RWPE1 (cell line): ENCODE measurements around the gene CRYL1.

Experiments used
- CTCF ChIA-PET: fragments of 350-600 bp; sonication (Branson Sonifier 250); formaldehyde crosslinking; extraction: SDS; loops from one replicate; lab custom pipeline; 2021; lab: Yijun Ruan, JAX
- POLR2A ChIA-PET: fragments of 400-600 bp; formaldehyde crosslinking; extraction: SDS; loops from one replicate; lab custom pipeline; 2020; ENCODE audit warnings: antibody characterized with exemption; ENCODE audit not compliant: low non-redundant PET; lab: Yijun Ruan, JAX
- DNase-seq: peaks from one replicate; pipeline ENCODE4 v3.0.0; 2012; ENCODE audit warnings: low spot score
- H3K27ac ChIP-seq: fragments of 450-650 bp; 2 replicates; pipeline ENCODE4 v1.5.1; 2017
- CTCF ChIP-seq: fragments of 450-650 bp; conservative IDR thresholded peaks from 2 replicates; pipeline ENCODE4 v1.5.1; 2017; ENCODE audit warnings: low read depth, mild to moderate bottlenecking

CRYL1 gene

GRCh38 chr13:20519875-20520274 is 5.8 kb downstream of the CRYL1 start:
- POLR2A ChIA-PET, result no interaction called here
- no peak for TF ChIP-seq CTCF
- DNase-seq, result no peak
- H3K27ac ChIP-seq, result no peak overlapping the region
- CTCF ChIA-PET, result no interaction called here

- CTCF ChIA-PET, result no interaction called here
- no peak for DNase-seq
Measured at GRCh38 chr13:20518660-20519100, 7.0 kb downstream of the CRYL1 start.

DNA sequence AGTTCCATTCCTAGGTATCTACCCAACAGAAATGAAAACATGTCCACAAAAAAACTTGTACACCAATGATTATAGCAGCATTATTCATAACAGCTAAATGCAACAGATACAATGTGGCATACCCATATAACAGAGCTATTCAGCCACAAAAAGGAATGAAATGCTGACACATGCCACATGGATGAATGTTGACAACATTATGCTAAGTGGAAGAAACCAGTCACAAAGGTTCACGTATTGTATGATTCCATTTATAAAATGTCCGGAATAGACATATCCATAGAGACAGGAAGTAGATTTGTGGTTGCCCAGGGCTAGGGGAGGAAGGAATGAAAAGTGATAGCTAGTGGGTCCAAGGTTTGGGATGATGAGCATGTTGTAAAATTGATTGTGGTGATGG is 10.8 kb downstream of the CRYL1 start:
- no peak overlapping the region for H3K27ac ChIP-seq
- DNase-seq, result no peak
- no peak for TF ChIP-seq CTCF
- ChIA-PET CTCF (interaction anchor here (0.7 kb wide), 1 partner anchor 46 kb away, joined by 3 read pairs; no protein-coding TSS in a partner anchor), POLR2A (no interaction called here)

More at GRCh38 chr13:20518660-20519100, 7.0 kb downstream of the CRYL1 start:
- no peak overlapping the region for H3K27ac ChIP-seq
- POLR2A ChIA-PET, result no interaction called here
- TF ChIP-seq CTCF, result no peak

- no peak overlapping the region for H3K27ac ChIP-seq
- no peak for DNase-seq
- TF ChIP-seq CTCF, result no peak
- POLR2A ChIA-PET, result no interaction called here
- CTCF ChIA-PET, result interaction anchor here (0.7 kb wide), 1 partner anchor 451 kb away, joined by 4 read pairs; no protein-coding TSS in a partner anchor
Measured at GRCh38 chr13:20513466-20513995, 12.1 kb downstream of the CRYL1 start.

- no peak overlapping the region for H3K27ac ChIP-seq
- POLR2A ChIA-PET, result no interaction called here
- CTCF ChIA-PET, result no interaction called here
- no peak for DNase-seq
- no peak for TF ChIP-seq CTCF
Measured at GRCh38 chr13:20512042-20512683, 13.5 kb downstream of the CRYL1 start.

DNA sequence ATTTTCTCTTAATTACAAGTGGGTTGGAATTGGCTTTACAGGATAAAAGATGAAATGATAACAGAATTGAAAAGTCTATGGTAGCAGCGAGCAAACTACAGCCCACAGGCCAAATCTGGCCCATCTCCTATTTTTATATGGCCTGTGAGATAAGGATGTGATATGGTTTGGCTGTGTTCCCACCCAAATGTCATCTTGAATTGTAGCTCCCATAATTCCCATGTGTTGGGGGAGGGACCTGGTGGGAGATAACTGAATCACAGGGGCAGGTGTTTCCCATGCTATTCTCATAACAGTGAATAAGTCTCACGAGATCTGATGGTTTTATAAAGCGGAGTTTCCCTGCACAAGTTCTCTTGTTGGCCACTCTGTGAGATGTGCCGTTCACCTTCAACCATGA is 19.0 kb downstream of the CRYL1 start:
- POLR2A ChIA-PET, result no interaction called here
- no peak for DNase-seq
- TF ChIP-seq CTCF, result no peak
- H3K27ac ChIP-seq, result no peak overlapping the region
- CTCF ChIA-PET, result no interaction called here
